ENCODE data around the gene CHRNG.

The CHRNG gene

DNA sequence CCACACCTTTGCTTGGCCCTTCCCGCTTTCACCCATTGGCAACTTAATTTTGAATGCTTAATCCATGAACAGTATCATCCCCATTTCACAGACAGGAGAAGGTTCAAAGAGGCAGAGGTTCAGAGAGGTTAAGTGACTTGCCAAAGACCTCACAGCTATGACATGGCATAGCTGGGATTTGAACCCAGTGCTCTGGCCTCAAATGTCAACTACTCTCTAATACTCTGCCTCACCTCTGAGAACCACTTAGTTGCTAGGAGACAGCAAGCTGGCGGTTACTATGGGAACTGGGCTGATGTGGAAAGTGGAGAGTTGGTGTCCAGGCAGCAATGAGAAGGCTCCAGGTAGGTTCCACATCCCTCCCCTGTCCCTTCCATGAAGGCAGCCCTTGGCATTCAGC, 35.1 kb upstream of the CHRNG start:
- no peak overlapping the region for H3K4me3 ChIP-seq (ENCODE audit: low read depth, low read length)

DNA sequence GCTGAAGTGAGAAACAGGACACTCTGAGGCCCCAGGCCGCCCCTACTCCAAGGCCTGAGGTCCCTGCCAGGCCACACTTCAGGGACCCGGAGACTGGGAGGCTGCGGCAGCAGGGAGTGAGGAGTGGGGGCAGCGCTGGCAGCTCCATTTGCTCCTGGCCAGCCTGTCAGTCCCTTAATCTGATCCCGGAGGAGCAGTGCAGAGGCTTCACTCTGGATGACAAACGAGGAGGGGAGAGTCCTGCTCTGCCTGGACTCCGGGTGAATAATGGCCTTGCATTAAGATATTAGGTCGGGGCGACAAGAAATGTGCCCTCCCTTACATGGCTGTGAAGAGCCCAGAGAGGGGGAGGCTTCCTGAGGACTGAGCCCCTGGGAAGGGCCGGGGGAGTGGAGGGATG, 33.6 kb upstream of the CHRNG start:
- no peak overlapping the region for H3K4me3 ChIP-seq (ENCODE audit: low read depth, low read length)

DNA sequence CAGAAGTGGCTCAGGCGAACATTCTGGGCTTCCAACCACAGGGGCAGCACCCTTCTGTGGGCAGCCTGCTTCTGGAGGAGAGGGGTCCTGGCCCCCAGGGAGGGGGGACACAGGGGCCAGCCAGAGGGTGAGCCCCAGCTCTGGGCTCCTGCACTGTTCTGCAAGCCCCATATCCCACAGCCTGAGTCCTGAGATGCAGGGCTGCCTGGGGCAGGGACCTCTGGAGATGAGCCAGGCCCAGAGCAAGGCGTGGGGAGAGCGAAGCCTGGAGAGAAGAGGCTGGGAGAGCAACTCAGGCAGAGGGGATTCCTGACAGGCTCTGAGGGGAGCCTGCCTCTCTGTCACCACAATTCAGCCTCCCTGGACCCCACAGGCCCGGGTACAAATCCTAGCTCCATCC, 32.8 kb upstream of the CHRNG start:
- no peak overlapping the region for H3K4me3 ChIP-seq (ENCODE audit: low read depth, low read length)

- H3K4me3 ChIP-seq (ENCODE audit: low read depth, low read length): no peak overlapping the region
Measured at GRCh38 chr2:232508251-232508650, 31.2 kb upstream of the CHRNG start.

DNA sequence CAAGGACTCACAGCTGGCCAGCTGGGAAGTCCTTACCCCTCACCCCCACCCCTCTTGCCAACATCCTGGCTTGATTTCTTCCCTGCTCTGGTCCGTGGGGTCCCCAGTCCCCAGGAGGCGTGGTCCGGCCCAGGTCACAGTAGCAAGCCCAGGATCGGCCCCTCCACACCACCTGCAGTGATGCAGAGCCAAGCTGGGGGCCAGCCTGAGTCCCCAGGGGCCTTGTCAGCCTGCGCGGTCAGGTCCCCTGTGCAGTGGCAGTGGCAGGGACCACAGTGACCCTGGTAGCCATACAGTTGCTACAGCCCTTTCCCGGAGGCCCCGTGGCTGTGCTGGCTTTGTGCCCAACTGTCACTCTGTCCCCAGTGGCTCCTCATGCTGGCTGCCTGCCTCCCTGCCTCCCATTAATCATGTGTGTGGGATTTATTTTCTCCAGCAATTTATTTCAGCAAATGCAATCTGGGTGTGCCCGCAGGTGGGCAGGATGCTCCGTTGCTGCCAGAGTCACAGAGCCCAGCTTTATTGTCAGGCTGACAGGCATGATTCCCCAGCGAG, 28.1 kb upstream of the CHRNG start:
- H3K4me3 ChIP-seq (ENCODE audit: low read depth, low read length): no peak overlapping the region

GRCh38 chr2:232512602-232513001, 26.9 kb upstream of the CHRNG start:
- H3K4me3 ChIP-seq (ENCODE audit: low read depth, low read length): no peak overlapping the region

GRCh38 chr2:232513353-232513752, 26.1 kb upstream of the CHRNG start:
- no peak overlapping the region for H3K4me3 ChIP-seq (ENCODE audit: low read depth, low read length)

DNA sequence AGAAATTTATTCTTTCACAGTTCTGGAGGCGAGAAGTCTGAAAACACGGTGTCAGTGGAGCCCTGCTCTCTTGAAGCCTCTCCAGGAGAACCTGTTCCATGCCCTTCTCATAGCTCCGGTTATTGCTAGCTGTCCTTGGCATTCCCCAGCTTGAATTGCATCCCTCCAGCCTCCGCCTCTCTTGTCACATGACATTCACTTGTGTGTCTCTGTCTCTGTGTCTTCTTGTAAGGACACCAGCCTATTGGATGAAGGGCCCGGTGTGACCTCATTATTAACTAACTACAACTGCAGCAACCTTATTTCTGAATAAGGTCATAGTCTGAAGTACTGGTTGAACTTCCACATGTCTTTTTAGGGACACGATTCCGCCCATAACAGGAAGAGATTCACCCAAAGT, 23.9 kb upstream of the CHRNG start:
- no peak overlapping the region for H3K4me3 ChIP-seq (ENCODE audit: low read depth, low read length)

GRCh38 chr2:232516551-232516950, 22.9 kb upstream of the CHRNG start:
- H3K4me3 ChIP-seq (ENCODE audit: low read depth, low read length): no peak overlapping the region

- H3K4me3 ChIP-seq (ENCODE audit: low read depth, low read length): no peak overlapping the region
Measured at GRCh38 chr2:232518844-232519243, 20.6 kb upstream of the CHRNG start.

DNA sequence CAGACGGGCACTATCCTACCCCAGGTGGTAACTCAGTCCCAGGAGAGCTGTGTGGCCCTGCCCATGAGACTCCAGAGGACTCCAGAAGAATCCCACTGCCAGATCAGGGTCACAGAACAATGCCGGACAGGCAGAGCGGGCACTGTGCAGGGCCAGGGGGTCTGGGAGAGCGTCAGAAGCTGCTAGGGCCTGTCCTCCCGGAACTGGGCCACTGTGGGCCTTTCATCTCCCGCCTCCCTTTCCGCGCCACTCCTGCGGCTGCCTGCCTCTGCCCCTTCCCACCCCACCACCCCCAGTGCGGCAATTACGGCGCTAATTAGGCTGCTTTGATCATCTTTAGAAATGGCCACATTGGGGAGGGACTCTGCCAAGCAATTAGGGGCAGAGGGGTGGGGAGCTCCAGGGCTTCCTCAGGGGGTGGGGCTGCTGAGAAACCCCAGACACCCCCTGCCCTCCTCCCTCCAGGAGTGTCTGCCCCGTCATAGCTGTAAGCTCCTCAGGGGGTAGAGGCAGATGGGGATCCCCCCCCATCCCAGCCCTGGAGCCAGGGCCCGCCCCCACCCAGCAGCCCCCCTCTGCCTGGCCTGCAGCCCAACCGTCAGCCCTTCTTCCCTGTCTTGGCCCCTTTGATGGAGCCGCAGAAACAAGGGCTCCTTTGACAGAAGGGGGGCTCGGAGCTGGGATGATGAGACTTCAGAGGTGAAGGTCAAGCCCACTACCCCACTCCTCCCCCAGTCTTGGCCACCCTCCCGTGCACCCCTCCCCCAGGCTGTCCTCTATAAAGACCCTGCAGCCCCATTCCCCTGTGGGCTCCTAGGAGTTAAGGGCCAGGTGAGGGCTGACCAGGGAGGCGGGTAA, 19.7 kb upstream of the CHRNG start, which contains the start of gene PRSS56:
TSS of gene PRSS56 (plus strand) at position 808 of the 858 bp plus-strand sequence. CDS start 211 bp downstream, outside the sequence.
- H3K4me3 ChIP-seq (ENCODE audit: low read depth, low read length): no peak within 1 kb of the TSS

- no peak overlapping the region for H3K4me3 ChIP-seq (ENCODE audit: low read depth, low read length)
Measured at GRCh38 chr2:232520489-232520888, 19.0 kb upstream of the CHRNG start.

DNA sequence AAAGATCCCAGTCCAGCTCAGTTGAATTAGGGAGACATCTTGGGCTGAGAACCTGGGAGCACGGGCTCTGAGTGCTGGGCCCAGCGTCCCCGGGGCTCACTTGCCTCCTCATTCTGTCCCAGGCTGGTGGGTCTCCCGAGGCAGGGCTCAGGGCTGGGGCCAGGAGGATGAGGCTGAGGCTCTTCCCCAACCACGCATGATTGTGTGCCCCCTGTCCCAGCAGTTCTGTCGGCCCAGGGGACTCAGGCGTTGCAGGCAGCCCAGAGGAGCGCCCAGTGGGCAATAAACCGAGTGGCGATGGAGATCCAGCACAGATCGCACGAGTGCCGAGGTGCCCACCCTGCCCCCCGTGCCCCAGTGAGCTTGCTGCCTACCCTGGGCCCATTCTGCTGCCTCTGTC, 18.4 kb upstream of the CHRNG start:
- H3K4me3 ChIP-seq (ENCODE audit: low read depth, low read length): no peak overlapping the region

- H3K4me3 ChIP-seq (ENCODE audit: low read depth, low read length): no peak overlapping the region
Measured at GRCh38 chr2:232521959-232522622, 17.4 kb upstream of the CHRNG start.

DNA sequence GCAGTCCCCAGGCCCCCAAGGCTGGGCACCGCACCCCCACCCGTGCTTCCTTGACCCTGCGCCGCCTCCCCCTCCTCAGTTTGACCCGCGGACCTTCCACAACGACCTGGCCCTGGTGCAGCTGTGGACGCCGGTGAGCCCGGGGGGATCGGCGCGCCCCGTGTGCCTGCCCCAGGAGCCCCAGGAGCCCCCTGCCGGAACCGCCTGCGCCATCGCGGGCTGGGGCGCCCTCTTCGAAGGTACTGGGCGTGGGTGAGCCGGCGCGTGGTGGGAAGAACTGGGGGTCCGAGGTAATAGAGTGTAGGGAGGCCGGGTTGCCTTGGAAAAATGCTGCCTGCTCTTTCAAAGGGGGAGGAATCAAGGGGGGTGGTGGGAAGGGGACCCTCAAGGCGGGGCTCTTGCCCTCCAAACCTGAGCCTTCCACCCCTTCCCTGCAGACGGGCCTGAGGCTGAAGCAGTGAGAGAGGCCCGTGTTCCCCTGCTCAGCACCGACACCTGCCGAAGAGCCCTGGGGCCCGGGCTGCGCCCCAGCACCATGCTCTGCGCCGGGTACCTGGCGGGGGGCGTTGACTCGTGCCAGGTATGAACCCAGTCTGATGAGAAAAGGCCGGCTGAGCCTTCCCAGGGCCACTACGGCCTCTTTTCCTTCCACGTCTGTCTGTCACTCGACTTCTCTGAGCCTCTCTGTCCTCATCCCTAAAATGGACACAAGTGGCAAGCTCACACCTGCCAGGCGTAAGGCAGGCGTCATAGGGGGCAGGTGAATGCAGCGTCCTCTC, 16.7 kb upstream of the CHRNG start:
- H3K4me3 ChIP-seq (ENCODE audit: low read depth, low read length): no peak overlapping the region

GRCh38 chr2:232523402-232523681, 16.1 kb upstream of the CHRNG start:
- H3K4me3 ChIP-seq (ENCODE audit: low read depth, low read length): no peak overlapping the region

- H3K4me3 ChIP-seq (ENCODE audit: low read depth, low read length): peak overlapping the region; percentile 17
Measured at GRCh38 chr2:232523682-232524597, 15.6 kb upstream of the CHRNG start.

DNA sequence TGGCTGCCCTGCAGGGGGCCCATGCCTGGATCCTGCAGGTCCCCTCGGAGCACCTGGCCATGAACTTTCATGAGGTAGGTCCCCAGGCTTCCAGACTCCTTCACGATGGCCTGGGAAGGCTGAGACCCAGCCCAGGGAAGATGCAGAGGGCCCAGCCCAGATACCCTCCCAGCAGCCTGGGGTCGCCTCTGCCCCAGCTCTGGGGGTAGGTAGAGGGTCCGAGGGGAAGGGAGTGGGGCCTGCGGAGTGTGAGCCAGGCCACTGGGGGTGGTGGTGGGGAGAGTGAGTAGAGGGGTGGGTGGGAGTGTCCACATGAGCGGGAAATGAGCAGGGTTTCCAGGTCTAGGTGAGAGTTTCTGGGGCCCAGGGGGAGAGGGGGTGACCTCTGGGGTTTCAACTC, 14.7 kb upstream of the CHRNG start:
- no peak overlapping the region for H3K4me3 ChIP-seq (ENCODE audit: low read depth, low read length)

GRCh38 chr2:232525199-232525598, 14.3 kb upstream of the CHRNG start:
- H3K4me3 ChIP-seq (ENCODE audit: low read depth, low read length): no peak overlapping the region

GRCh38 chr2:232525791-232526371, 13.6 kb upstream of the CHRNG start, which contains the start of gene CHRND:
CHRND (plus strand) TSS chr2:232526160; CDS start chr2:232526216, 56 bp downstream.
- no peak within 1 kb of the TSS for H3K4me3 ChIP-seq (ENCODE audit: low read depth, low read length)

Measured in iPS-11a (cell line).